Kidney glomerular epithelial cell (primary cell): Measurements from ENCODE around the gene ZSCAN26.
A peak's percentile ranks its signal among the peaks of the same experiment; 100 is the strongest.
"Not testable (repeated sequence)": the region's sequence is repeated elsewhere in the genome, so short reads cannot be mapped to it uniquely, and the experiment has no call there.

Source experiments
- DNase-seq: peaks from one replicate; lab custom pipeline; 2025; lab: John Stamatoyannopoulos, UW

ZSCAN26 gene

DNA sequence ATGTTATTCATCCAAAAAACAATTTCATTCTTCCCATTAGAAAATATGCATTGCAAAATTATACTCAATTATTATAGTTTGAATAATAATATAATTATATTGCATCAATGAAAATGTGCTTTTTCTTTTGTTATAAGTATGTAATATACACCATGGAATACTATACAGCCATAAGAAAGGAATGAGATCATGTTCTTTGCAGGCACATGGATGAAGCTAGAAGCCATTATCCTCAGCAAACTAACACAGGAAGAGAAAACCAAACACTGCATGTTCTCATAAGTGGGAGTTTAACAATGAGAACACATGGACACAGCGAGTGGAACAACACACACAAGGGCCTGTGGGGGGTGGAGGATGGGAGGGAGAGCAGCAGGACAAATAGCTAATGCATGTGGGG is 9.9 kb upstream of the ZSCAN26 start:
- no peak for DNase-seq

- DNase-seq = no peak
Measured at GRCh38 chr6:28258877-28259777, 7.8 kb upstream of the ZSCAN26 start, which contains the start of gene NKAPL. Gene NKAPL, plus strand, starts transcription at chr6:28259297. Its CDS starts 75 bp downstream, at chr6:28259372.

DNA sequence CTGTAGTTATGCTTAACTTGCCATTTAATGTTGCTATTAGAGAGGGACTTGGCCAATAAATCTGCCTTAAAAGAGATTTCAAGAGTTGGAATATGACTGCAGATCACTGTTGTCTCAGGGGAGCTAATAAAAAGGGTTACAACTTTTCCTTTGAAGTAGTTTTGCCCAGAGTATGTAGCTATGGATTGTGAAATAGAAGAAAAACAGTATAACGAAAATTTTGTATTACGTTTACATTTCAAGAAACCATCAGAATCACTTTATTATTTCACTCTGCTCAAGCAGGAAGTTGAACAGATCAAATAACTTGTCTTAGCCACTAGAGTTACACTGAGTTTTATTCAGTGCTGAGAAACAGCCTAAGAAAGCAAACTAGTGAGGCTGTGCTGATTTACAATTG is 3.0 kb upstream of the ZSCAN26 start:
- DNase-seq = no peak

DNA sequence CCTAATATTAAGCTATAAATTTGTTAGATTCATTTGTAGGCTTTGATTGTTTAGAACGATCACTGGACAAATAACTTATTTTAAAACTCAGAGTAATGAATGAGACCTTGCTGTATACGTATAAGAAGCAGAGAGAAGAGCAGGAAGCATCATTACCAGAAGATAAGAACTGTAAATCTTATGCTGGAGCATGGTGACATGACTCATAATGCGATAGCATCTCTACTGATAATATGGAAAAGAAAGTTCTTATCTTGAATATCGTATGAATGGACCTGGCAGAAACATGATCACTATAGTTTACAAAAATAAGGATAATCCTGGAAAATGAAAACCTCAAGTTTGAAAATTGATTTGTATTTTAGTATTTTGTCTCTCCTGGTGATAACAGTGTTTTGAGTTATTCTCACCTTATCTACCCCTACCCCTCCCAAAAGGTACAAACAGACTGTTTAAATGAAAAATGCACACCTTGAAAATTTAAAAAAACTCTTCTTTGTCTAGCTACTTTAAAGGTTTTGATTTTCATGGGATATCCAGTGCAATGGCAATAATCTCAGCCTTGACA is 2.0 kb upstream of the ZSCAN26 start:
- no peak for DNase-seq

- DNase-seq = no peak
Measured at GRCh38 chr6:28266563-28266961, 381 bp upstream of the ZSCAN26 start.

DNA sequence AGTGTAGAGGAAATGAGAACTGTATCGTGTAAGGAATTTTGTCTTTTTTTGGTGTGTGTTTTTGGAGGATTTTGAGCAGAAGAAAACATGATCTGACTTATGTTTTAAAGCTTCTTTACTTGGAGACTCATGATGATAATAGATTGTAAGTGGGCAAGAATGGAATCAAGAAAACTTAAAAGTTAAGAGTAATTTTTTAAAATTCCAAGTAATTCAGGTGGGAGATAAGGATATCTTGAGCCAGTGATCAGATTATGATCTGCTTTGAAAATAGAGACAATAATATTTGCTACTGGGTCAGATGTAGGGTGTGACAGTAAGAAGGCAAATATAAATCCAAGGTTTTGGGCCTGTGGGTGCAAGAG is 734 bp downstream of the ZSCAN26 start:
- DNase-seq = no peak

GRCh38 chr6:28269492-28269891 is 2.5 kb downstream of the ZSCAN26 start:
- peak; percentile 73 for DNase-seq

DNA sequence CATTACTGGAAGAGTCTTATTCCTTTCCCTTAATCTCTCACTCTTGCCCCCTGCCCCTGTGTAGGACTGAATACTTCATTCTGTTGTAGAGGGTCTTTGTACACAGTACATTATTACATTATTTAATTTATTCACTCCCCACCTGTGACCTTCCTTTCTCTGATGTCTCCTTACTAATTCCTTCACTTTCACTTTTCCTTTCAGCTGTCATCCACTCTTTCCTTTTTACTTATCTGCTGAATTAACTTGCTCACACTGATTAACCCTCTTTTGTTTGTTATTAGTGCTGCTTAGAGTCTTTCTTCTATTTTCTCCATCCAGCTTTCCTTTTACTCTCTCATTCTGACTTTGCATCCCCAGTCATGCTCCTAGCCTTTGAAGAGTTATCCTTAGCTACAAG is 7.9 kb downstream of the ZSCAN26 start:
- DNase-seq = no peak

DNA sequence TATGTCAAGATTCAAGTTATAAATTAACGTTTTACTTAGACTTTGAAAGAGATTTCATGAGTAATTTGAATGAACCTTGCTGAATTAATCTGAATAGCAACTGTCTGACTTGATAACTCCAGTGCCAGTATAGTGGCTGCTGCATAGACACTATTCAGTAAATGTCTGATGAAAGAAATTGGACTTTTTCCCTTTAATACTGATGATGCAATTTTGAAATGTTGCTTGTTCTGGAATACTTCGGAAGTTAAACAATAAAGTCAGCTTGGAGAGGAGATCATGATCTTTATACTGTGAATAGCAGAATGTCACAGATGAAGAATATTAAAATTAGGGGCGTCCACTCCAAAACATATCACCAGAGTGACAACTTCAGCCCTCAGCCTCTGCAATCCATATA is 10.8 kb downstream of the ZSCAN26 start:
- no peak for DNase-seq

DNA sequence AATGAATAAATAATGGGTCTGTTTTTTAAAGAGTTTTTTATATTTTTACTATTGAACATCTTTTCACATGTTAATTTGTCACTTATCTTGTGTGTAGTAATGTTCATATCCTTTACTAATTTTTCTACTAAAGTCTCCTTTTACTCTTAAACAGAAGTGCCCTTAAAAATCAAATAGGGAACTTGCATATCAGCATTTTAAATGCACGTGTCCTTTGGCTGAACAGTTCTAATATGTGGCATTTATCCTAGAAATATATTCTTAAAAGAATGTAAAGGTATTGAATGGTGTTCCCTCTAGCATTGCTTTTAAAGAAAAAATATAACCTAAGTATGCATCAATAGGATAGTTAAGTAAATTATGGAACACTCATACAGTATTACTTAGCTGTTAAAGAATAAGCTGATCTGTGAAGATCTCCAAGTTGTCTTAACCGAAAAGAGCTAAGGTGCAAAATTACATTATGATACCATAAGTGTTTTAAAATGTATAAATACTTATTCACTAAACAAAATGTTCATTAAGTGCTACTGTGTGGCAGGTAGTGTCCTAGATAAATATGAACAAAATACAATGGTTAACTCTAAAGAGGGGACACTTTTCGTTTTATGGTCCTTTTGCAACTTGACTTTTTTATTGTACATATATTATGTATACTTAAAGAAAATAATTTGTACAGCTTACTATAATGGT is 13.8 kb downstream of the ZSCAN26 start:
- DNase-seq = no peak

DNA sequence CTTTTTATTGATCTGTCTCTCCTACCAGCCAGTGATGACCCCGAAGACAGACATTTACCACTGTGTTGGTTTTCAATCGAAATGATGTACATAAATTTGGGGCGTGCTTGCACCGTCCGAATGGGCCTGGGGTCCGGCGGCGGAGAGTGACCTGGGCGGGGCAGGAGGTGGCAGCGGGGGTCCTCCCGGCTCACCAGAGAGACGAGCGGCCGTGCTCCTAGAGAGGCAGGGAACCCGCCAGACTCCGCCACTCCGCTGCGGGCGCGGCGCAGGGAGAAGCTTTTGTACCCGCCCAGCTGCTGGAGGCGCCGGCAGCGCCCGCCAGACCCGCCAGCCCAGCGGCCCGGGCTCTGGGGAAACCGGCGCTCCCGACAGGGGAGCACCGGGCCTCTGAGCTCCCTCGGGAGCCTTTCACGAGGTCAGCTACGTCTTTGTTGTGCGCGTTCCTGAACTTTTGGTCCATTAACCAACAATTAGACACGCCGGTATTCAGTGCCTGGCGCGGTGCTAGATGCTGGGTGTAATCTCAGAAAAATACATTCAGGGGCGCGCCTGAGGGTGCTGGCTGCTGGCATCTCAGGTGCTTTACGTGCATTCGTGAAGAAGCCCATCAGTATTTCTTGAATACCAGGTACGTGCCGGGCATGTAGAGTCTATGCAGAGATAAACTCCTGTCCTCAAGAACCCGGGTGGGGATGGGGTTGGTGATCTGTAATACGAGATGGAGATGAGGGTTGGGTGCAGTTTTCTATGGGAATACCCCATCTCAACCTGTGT is 14.5 kb downstream of the ZSCAN26 start, which contains the start of gene PGBD1:
PGBD1 (plus strand) TSS at position 285 of the 777 bp plus-strand sequence. CDS start 2,242 bp downstream, outside the sequence.
- DNase-seq = peak; percentile 43

DNA sequence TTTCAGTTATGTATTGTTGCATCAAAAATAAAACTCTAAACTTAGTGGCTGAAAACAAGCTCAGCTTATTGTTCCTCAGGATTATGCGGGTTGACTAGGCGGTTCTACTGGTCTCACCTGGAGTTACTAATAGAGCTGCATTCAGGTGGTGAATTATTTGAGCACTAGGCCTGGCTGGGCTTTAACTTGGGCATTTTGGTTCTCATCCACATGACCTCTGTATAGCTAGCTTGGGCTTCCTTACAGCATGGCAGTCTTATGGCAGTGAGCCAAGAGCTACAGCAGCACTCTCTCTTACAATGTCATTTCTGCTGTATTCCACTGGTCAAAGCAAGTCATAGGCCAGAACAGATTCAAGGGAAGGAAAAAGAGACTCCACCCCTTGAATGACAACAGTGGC is 16.0 kb downstream of the ZSCAN26 start:
- DNase-seq = no peak

DNA sequence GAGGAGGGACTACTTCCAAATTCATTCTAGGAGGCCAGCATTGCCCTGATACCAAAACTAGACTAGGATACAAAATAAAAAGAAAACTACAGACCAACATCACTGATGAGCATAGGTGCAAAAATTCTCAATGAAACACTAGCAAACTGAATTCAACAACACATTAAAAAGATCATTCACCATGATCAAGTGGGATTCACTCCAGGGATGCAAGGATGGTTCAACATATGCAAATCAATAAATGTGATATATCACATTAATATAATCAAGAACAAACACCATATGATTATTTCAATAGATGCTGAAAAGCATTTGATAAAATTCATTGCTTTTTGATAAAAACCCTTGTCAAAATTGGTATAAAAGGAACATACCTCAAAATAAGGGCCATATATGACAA is 24.6 kb downstream of the ZSCAN26 start:
- no peak for DNase-seq

DNA sequence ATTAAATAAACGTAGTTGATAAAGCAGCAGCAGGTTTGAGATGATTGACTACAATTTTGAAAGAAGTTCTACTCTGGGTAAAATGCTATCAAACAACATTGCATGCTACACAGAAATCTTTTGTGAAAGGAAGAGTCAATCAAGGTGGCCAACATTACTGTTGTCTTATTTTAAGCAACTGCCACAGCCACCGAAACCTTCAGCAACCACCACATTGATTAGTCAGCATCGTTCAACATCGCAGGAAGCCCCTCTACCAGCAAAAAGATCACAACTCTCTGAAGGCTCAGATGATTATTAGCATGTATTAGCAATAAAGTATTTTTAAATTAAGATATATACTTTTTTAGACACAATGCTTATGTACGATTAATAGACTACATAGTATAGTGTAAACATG is 28.4 kb downstream of the ZSCAN26 start:
- DNase-seq = no peak

- DNase-seq = no peak
Measured at GRCh38 chr6:28296520-28297060, 29.6 kb downstream of the ZSCAN26 start.

GRCh38 chr6:28303570-28303969 is 36.6 kb downstream of the ZSCAN26 start:
- DNase-seq = no peak

GRCh38 chr6:28306363-28306762 is 39.4 kb downstream of the ZSCAN26 start:
- not testable (repeated sequence) for DNase-seq

DNA sequence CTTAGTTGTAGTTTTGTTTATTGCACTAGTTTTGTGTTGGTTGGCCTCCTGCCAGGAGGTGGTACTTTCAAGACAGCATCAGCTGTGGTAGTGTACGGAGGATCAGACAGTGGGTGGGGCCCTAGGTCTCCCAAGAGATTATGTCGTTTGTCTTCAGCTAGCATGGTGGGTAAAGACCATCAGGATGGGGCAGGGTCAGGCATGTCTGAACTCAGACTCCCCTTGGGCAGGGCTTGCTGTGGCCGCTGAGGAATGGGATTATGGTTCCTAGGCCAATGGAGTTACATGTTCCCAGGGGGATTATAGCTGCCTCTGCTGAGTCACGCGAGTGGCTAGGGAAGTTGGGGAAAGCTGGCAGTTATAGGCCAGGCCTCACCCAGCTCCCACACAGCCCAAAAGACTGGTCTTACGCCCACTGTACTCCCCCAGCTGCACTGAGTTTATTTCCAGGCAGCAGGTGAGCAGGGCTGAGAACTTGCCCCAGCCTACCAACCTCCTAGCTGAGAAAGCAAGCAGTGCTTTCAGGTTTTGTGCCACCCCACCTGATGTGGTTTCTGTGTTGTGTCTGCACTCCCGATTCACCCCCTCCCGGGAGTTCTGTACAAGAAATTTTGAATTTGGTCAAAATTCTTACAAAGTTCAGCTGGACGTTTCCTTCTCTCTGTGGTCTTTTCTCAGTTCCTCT is 44.3 kb downstream of the ZSCAN26 start:
- DNase-seq = no peak

DNA sequence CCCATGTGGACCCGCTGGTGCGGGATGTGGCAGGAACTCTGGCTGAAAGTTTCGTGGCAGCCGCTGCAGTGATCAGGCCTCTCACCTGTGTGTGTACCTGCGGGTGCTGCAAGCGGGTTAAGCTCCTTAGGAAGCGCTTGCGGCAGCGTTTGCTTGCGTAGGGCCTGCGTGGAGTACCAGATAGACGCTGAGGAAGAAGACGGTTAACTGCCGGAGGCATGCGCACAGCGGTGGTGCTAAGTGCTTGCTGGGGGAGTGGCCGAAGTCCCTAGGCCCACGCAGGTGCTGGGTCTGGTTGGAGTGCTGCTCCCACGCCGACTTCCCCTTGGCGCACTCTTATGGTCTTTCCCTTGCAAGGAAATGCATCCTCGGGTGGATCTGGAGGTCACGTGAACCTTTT is 46.0 kb downstream of the ZSCAN26 start:
- no peak for DNase-seq

GRCh38 chr6:28315628-28316027 is 48.7 kb downstream of the ZSCAN26 start:
- DNase-seq = no peak

DNA sequence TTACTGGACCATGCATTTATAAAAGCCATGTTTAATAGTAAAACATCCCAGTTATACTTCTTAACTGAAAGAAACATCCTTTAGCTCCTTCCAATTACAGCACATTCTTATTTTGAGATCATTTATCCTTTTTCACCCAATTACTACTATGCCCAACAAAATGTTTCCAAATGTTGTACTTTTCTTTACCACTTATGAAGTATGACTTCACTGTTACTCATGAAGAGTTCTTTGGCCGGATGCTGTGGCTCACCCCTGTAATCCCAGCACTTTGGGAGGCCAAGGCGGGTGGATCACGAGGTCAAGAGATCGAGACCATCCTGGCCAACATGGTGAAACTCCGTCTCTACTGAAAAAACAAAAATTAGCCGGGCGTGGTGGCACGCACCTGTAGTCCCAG is 50.9 kb downstream of the ZSCAN26 start:
- not testable (repeated sequence) for DNase-seq
